Measurements from ENCODE around the gene COQ8A.

COQ8A gene

GRCh38 chr1:226976978-226977642 lies 37.0 kb downstream of the COQ8A start:
- no peak overlapping the region for H3K4me3 ChIP-seq (ENCODE audit: low read depth, low read length)
- no peak for TF ChIP-seq CTCF (IDR thresholded peaks at IDR 0.05; ENCODE audit: borderline replicate concordance, insufficient read depth, low read depth, low read length)

- no peak for TF ChIP-seq CTCF (IDR thresholded peaks at IDR 0.05; ENCODE audit: borderline replicate concordance, insufficient read depth, low read depth, low read length)
- H3K4me3 ChIP-seq (ENCODE audit: low read depth, low read length): no peak overlapping the region
Measured at GRCh38 chr1:226977643-226978431, 37.7 kb downstream of the COQ8A start.

GRCh38 chr1:226978432-226979114 lies 38.5 kb downstream of the COQ8A start:
- no peak for TF ChIP-seq CTCF (IDR thresholded peaks at IDR 0.05; ENCODE audit: borderline replicate concordance, insufficient read depth, low read depth, low read length)

GRCh38 chr1:226979115-226979516 lies 39.0 kb downstream of the COQ8A start:
- TF ChIP-seq CTCF (IDR thresholded peaks at IDR 0.05; ENCODE audit: borderline replicate concordance, insufficient read depth, low read depth, low read length): no peak
- no peak overlapping the region for H3K4me3 ChIP-seq (ENCODE audit: low read depth, low read length)

More at GRCh38 chr1:226978432-226979114, 38.5 kb downstream of the COQ8A start:
- H3K4me3 ChIP-seq (ENCODE audit: low read depth, low read length): no peak overlapping the region

- no peak overlapping the region for H3K4me3 ChIP-seq (ENCODE audit: low read depth, low read length)
- TF ChIP-seq CTCF (IDR thresholded peaks at IDR 0.05; ENCODE audit: borderline replicate concordance, insufficient read depth, low read depth, low read length): no peak
Measured at GRCh38 chr1:226979517-226980121, 39.5 kb downstream of the COQ8A start.

- no peak overlapping the region for H3K4me3 ChIP-seq (ENCODE audit: low read depth, low read length)
- no peak for TF ChIP-seq CTCF (IDR thresholded peaks at IDR 0.05; ENCODE audit: borderline replicate concordance, insufficient read depth, low read depth, low read length)
Measured at GRCh38 chr1:226980122-226980560, 40.0 kb downstream of the COQ8A start.
